ENCODE results near the gene GIPR.

GRCh38 chr19:45713141-45713540 lies 45.1 kb downstream of the GIPR start:
- TF ChIP-seq POLR2A (IDR thresholded peaks at IDR 0.05; ENCODE audit: low read length) (no peak), GATA1 (IDR thresholded peaks at IDR 0.05; ENCODE audit: low read depth, low read length) (no peak)
